ENCODE measurements around the gene DSCAML1.
A peak's percentile ranks its signal among the peaks of the same experiment; 100 is the strongest.
"Not testable (repeated sequence)": the region's sequence is repeated elsewhere in the genome, so short reads cannot be mapped to it uniquely, and the experiment has no call there.

DSCAML1 gene

GRCh38 chr11:117817368-117818040 lies 20.5 kb upstream of the DSCAML1 start:
- DNase-seq, result peak; percentile 83

GRCh38 chr11:117816846-117817367 lies 19.9 kb upstream of the DSCAML1 start:
- DNase-seq, result no peak

GRCh38 chr11:117816151-117816741 lies 19.2 kb upstream of the DSCAML1 start:
- no peak for DNase-seq

GRCh38 chr11:117815262-117815803 lies 18.3 kb upstream of the DSCAML1 start:
- no peak for DNase-seq

- peak; percentile 51 for DNase-seq
Observed at GRCh38 chr11:117814766-117815261, 17.8 kb upstream of the DSCAML1 start.

GRCh38 chr11:117814204-117814765 lies 17.3 kb upstream of the DSCAML1 start:
- DNase-seq, result no peak

GRCh38 chr11:117810056-117810451 lies 13.0 kb upstream of the DSCAML1 start:
- DNase-seq, result not testable (repeated sequence)

GRCh38 chr11:117809236-117810055 lies 12.4 kb upstream of the DSCAML1 start:
- DNase-seq, result peak; percentile 78

- DNase-seq, result no peak
Observed at GRCh38 chr11:117808784-117809183, 11.8 kb upstream of the DSCAML1 start.

GRCh38 chr11:117807482-117808327 lies 10.7 kb upstream of the DSCAML1 start:
- DNase-seq, result peak; percentile 66

- no peak for DNase-seq
Observed at GRCh38 chr11:117806846-117807245, 9.8 kb upstream of the DSCAML1 start.

GRCh38 chr11:117805045-117805444 lies 8.0 kb upstream of the DSCAML1 start:
- no peak for DNase-seq

GRCh38 chr11:117803896-117804295 lies 6.9 kb upstream of the DSCAML1 start:
- no peak for DNase-seq

GRCh38 chr11:117799634-117800033 lies 2.6 kb upstream of the DSCAML1 start:
- no peak for DNase-seq

GRCh38 chr11:117796456-117796871 lies 552 bp downstream of the DSCAML1 start:
- no peak for DNase-seq

- DNase-seq, result no peak
Observed at GRCh38 chr11:117795638-117796455, 1.2 kb downstream of the DSCAML1 start.

- DNase-seq, result no peak
Observed at GRCh38 chr11:117794772-117795629, 2.0 kb downstream of the DSCAML1 start.

- DNase-seq, result no peak
Observed at GRCh38 chr11:117794135-117794534, 2.9 kb downstream of the DSCAML1 start.

- DNase-seq, result no peak
Observed at GRCh38 chr11:117793583-117793982, 3.4 kb downstream of the DSCAML1 start.

- DNase-seq, result no peak
Observed at GRCh38 chr11:117792992-117793391, 4.0 kb downstream of the DSCAML1 start.

All from left hindlimb (tissue), 1 donor.